ENCODE measurements around the gene TRIO.

The TRIO gene

GRCh38 chr5:14341571-14342230, 198.6 kb downstream of the TRIO start:
- no peak for DNase-seq

GRCh38 chr5:14342306-14342705, 199.2 kb downstream of the TRIO start:
- DNase-seq: no peak

GRCh38 chr5:14343376-14343775, 200.2 kb downstream of the TRIO start:
- DNase-seq: no peak

GRCh38 chr5:14347522-14347921, 204.4 kb downstream of the TRIO start:
- DNase-seq: no peak

- no peak for DNase-seq
Measured at GRCh38 chr5:14348142-14348541, 205.0 kb downstream of the TRIO start.

- no peak for DNase-seq
Measured at GRCh38 chr5:14349029-14349428, 205.9 kb downstream of the TRIO start.

- DNase-seq: no peak
Measured at GRCh38 chr5:14351086-14351661, 208.0 kb downstream of the TRIO start.

GRCh38 chr5:14351845-14352712, 208.9 kb downstream of the TRIO start:
- peak; percentile 61 for DNase-seq

- no peak for DNase-seq
Measured at GRCh38 chr5:14353726-14354474, 210.8 kb downstream of the TRIO start.

- no peak for DNase-seq
Measured at GRCh38 chr5:14355391-14355790, 212.2 kb downstream of the TRIO start.

GRCh38 chr5:14356305-14356704, 213.2 kb downstream of the TRIO start:
- DNase-seq: no peak

GRCh38 chr5:14357441-14357840, 214.3 kb downstream of the TRIO start:
- DNase-seq: no peak

GRCh38 chr5:14357851-14358250, 214.7 kb downstream of the TRIO start:
- no peak for DNase-seq

GRCh38 chr5:14358536-14358935, 215.4 kb downstream of the TRIO start:
- no peak for DNase-seq

- no peak for DNase-seq
Measured at GRCh38 chr5:14359069-14360043, 216.2 kb downstream of the TRIO start.

GRCh38 chr5:14362491-14362890, 219.3 kb downstream of the TRIO start:
- DNase-seq: peak; percentile 11

- DNase-seq: peak; percentile 14
Measured at GRCh38 chr5:14364096-14364495, 221.0 kb downstream of the TRIO start.

- DNase-seq: no peak
Measured at GRCh38 chr5:14364576-14365472, 221.7 kb downstream of the TRIO start.

- peak; percentile 30 for DNase-seq
Measured at GRCh38 chr5:14365831-14366430, 222.8 kb downstream of the TRIO start.

GRCh38 chr5:14366763-14367162, 223.6 kb downstream of the TRIO start:
- no peak for DNase-seq

Data from CD4-positive, alpha-beta T cell treated with Interleukin-12 subunit alpha and Interleukin-12 subunit beta, for 1 hour (primary cell).